ENCODE results near the gene VBP1.
"Not testable (repeated sequence)": the region's sequence is repeated elsewhere in the genome, so short reads cannot be mapped to it uniquely, and the experiment has no call there.

VBP1 gene

GRCh38 chrX:155266439-155266838 lies 50.2 kb downstream of the VBP1 start:
- DNase-seq = no peak

GRCh38 chrX:155267995-155268394 lies 51.7 kb downstream of the VBP1 start:
- not testable (repeated sequence) for DNase-seq

GRCh38 chrX:155270969-155271368 lies 54.7 kb downstream of the VBP1 start:
- no peak for DNase-seq

GRCh38 chrX:155279873-155280272 lies 63.6 kb downstream of the VBP1 start:
- DNase-seq = no peak

Measured in stimulated activated CD4-positive, alpha-beta T cell treated with anti-CD3 and anti-CD28 coated beads, Interleukin-4, amount 100 ng/mL, for 4 hours (primary cell).